Measurements from ENCODE around the gene GABRG2. TPM values are rescaled to one million over a fixed set of nuclear protein-coding genes. Genes with fewer than 3 reads are reported as not detected.

GABRG2 gene
- total RNA-seq, result not detected

GRCh38 chr5:162067655-162068411 lies at the start of gene GABRG2:
TSS of gene GABRG2 (plus strand) at chr5:162067773. CDS start at chr5:162068000, 227 bp downstream.
- intact Hi-C loops (cut with DNase I), result no loop called here
- TF ChIP-seq POLR2A (IDR thresholded peaks at IDR 0.05) (no peak), CTCF (IDR thresholded peaks at IDR 0.05) (no peak)
- no peak for DNase-seq
- 4 to 9% methylated on average over 21 of the region's 21 CpGs for WGBS, 2 donors
- Histone ChIP-seq H3K4me1 (no peaks in the 10 kb centered on the region), H3K27ac (no peak within 1 kb of the TSS), H3K36me3 (no peaks in the 10 kb centered on the region), H3K27me3 (no peaks in the 10 kb centered on the region), H3K4me3 (replicated peaks in 1 of 3) (no peak within 1 kb of the TSS), H3K9me3 (no peaks in the 10 kb centered on the region)

GRCh38 chr5:162025312-162025711 lies 42.3 kb upstream of the GABRG2 start:
- Histone ChIP-seq H3K9me3 (no peaks in the 10 kb centered on the region), H3K4me3 (replicated peaks in 1 of 3) (no peak overlapping the region), H3K4me1 (no peaks in the 10 kb centered on the region), H3K27ac (no peak overlapping the region), H3K36me3 (no peaks in the 10 kb centered on the region), H3K27me3 (no peaks in the 10 kb centered on the region)
- TF ChIP-seq POLR2A (IDR thresholded peaks at IDR 0.05) (no peak), CTCF (IDR thresholded peaks at IDR 0.05) (no peak)
- 84 to 86% methylated on average over 2 of the region's 2 CpGs for WGBS, 2 donors
- intact Hi-C loops (cut with DNase I), result no loop called here
- no peak for DNase-seq

GRCh38 chr5:162026803-162027202 lies 40.8 kb upstream of the GABRG2 start:
- Histone ChIP-seq H3K4me1 (no peaks in the 10 kb centered on the region), H3K27me3 (no peaks in the 10 kb centered on the region), H3K27ac (no peak overlapping the region), H3K9me3 (no peaks in the 10 kb centered on the region), H3K4me3 (replicated peaks in 1 of 3) (no peak overlapping the region), H3K36me3 (no peaks in the 10 kb centered on the region)
- intact Hi-C loops (cut with DNase I), result no loop called here
- no peak for DNase-seq
- no peak for TF ChIP-seq CTCF (IDR thresholded peaks at IDR 0.05)
- no peak for TF ChIP-seq POLR2A (IDR thresholded peaks at IDR 0.05)
- 68 to 69% methylated on average over 4 of the region's 4 CpGs for WGBS, 2 donors

GRCh38 chr5:162037431-162037830 lies 30.1 kb upstream of the GABRG2 start:
- Histone ChIP-seq H3K27me3 (no peaks in the 10 kb centered on the region), H3K36me3 (no peaks in the 10 kb centered on the region), H3K4me1 (no peaks in the 10 kb centered on the region), H3K27ac (no peak overlapping the region), H3K9me3 (no peaks in the 10 kb centered on the region), H3K4me3 (replicated peaks in 1 of 3) (no peak overlapping the region)
- 85 to 89% methylated on average over 1 of the region's 1 CpG for WGBS, 2 donors
- DNase-seq, result no peak
- TF ChIP-seq CTCF (IDR thresholded peaks at IDR 0.05) (no peak), POLR2A (IDR thresholded peaks at IDR 0.05) (no peak)
- intact Hi-C loops (cut with DNase I), result no loop called here

- no peak overlapping the region for H3K4me3 ChIP-seq (replicated peaks in 1 of 3)
- 50 to 52% methylated on average over 1 of the region's 1 CpG for WGBS, 2 donors
- no peaks in the 10 kb centered on the region for H3K27me3 ChIP-seq
- TF ChIP-seq POLR2A (IDR thresholded peaks at IDR 0.05), result no peak
- no peak for TF ChIP-seq CTCF (IDR thresholded peaks at IDR 0.05)
- no peaks in the 10 kb centered on the region for H3K4me1 ChIP-seq
- no peaks in the 10 kb centered on the region for H3K36me3 ChIP-seq
- H3K27ac ChIP-seq, result no peak overlapping the region
- intact Hi-C loops (cut with DNase I), result no loop called here
- DNase-seq, result no peak
- no peaks in the 10 kb centered on the region for H3K9me3 ChIP-seq
Observed at GRCh38 chr5:162047279-162047678, 20.3 kb upstream of the GABRG2 start.
